ENCODE data around the gene SLC1A5.
"Not testable (repeated sequence)": the region's sequence is repeated elsewhere in the genome, so short reads cannot be mapped to it uniquely, and the experiment has no call there.

Gene SLC1A5

GRCh38 chr19:46788262-46788967 lies at the start of gene SLC1A5:
Gene SLC1A5 (minus strand): TSS chr19:46788594. CDS start chr19:46787965, 629 bp downstream.
- peak; percentile 93 for DNase-seq (ENCODE audit: low read depth)

GRCh38 chr19:46838160-46838559 lies 49.8 kb upstream of the SLC1A5 start:
- DNase-seq (ENCODE audit: low read depth), result no peak

GRCh38 chr19:46834984-46835383 lies 46.6 kb upstream of the SLC1A5 start:
- no peak for DNase-seq (ENCODE audit: low read depth)

GRCh38 chr19:46834121-46834520 lies 45.7 kb upstream of the SLC1A5 start:
- DNase-seq (ENCODE audit: low read depth), result no peak

- no peak for DNase-seq (ENCODE audit: low read depth)
Measured at GRCh38 chr19:46830864-46831263, 42.5 kb upstream of the SLC1A5 start.

GRCh38 chr19:46828484-46828883 lies 40.1 kb upstream of the SLC1A5 start:
- no peak for DNase-seq (ENCODE audit: low read depth)

GRCh38 chr19:46825731-46826055 lies 37.3 kb upstream of the SLC1A5 start:
- DNase-seq (ENCODE audit: low read depth), result no peak

GRCh38 chr19:46824890-46825730 lies 36.7 kb upstream of the SLC1A5 start:
- no peak for DNase-seq (ENCODE audit: low read depth)

- DNase-seq (ENCODE audit: low read depth), result no peak
Measured at GRCh38 chr19:46823049-46823448, 34.7 kb upstream of the SLC1A5 start.

GRCh38 chr19:46822410-46822787 lies 34.0 kb upstream of the SLC1A5 start:
- DNase-seq (ENCODE audit: low read depth), result not testable (repeated sequence)

GRCh38 chr19:46821512-46822409 lies 33.4 kb upstream of the SLC1A5 start:
- peak; percentile 36 for DNase-seq (ENCODE audit: low read depth)

GRCh38 chr19:46818812-46819211 lies 30.4 kb upstream of the SLC1A5 start:
- no peak for DNase-seq (ENCODE audit: low read depth)

GRCh38 chr19:46815833-46816627 lies 27.6 kb upstream of the SLC1A5 start:
- no peak for DNase-seq (ENCODE audit: low read depth)

GRCh38 chr19:46813839-46814358 lies 25.5 kb upstream of the SLC1A5 start:
- no peak for DNase-seq (ENCODE audit: low read depth)

GRCh38 chr19:46812977-46813838 lies 24.8 kb upstream of the SLC1A5 start:
- no peak for DNase-seq (ENCODE audit: low read depth)

GRCh38 chr19:46809534-46810272 lies 21.3 kb upstream of the SLC1A5 start:
- no peak for DNase-seq (ENCODE audit: low read depth)

GRCh38 chr19:46806656-46807055 lies 18.3 kb upstream of the SLC1A5 start:
- no peak for DNase-seq (ENCODE audit: low read depth)

- not testable (repeated sequence) for DNase-seq (ENCODE audit: low read depth)
Measured at GRCh38 chr19:46804432-46804831, 16.0 kb upstream of the SLC1A5 start.

- DNase-seq (ENCODE audit: low read depth), result no peak
Measured at GRCh38 chr19:46803555-46803954, 15.2 kb upstream of the SLC1A5 start.

- DNase-seq (ENCODE audit: low read depth), result no peak
Measured at GRCh38 chr19:46802152-46802551, 13.8 kb upstream of the SLC1A5 start.
